ENCODE data around the gene AURKB. TPM values are rescaled to one million over a fixed set of nuclear protein-coding genes. Genes with fewer than 3 reads are reported as not detected.

AURKB gene
- total and polyA plus RNA-seq, 2 of the 13 experiments (the other 11 are each of a cell fraction or from before 2014, with no cell fraction given): 29.5 to 75.3 TPM

GRCh38 chr17:8162233-8162996, 48.0 kb downstream of the AURKB start, which contains the start of gene VAMP2 (continued):
- TF ChIP-seq HMGXB3 (CRISPR knock-in tag; IDR thresholded peaks at IDR 0.05; ENCODE audit: borderline replicate concordance): no peak
- TF ChIP-seq RAD21 (CRISPR knock-in tag; IDR thresholded peaks at IDR 0.05): peak; percentile 28; the same call in 1 of the 2 replicates
- no peak for TF ChIP-seq ZNF280D (CRISPR knock-in tag; IDR thresholded peaks at IDR 0.05)
- TF ChIP-seq DNMT1 (CRISPR knock-in tag; IDR thresholded peaks at IDR 0.05): peak; percentile 67; the same call in 1 of the 2 replicates
- peak; percentile 43; the same call in 1 of the 2 replicates for TF ChIP-seq ZNF773 (CRISPR knock-in tag; IDR thresholded peaks at IDR 0.05; ENCODE audit: borderline replicate concordance)
- TF ChIP-seq MAX (IDR thresholded peaks at IDR 0.05): peak; percentile 66
- no peak for TF ChIP-seq HDAC6 (IDR thresholded peaks at IDR 0.05; ENCODE audit: low read depth, low read length)
- no peak for TF ChIP-seq ZBTB44 (CRISPR knock-in tag; IDR thresholded peaks at IDR 0.05)
- no peak for TF ChIP-seq ZNF569 (CRISPR knock-in tag; IDR thresholded peaks at IDR 0.05; ENCODE audit: borderline replicate concordance)
- no peak for TF ChIP-seq NRL (CRISPR knock-in tag; IDR thresholded peaks at IDR 0.05; ENCODE audit: borderline replicate concordance)
- TF ChIP-seq KAT7 (CRISPR knock-in tag; IDR thresholded peaks at IDR 0.05; ENCODE audit: borderline replicate concordance): peak; percentile 57; the same call in 1 of the 2 replicates
- no peak for TF ChIP-seq STAT5B (CRISPR knock-in tag; IDR thresholded peaks at IDR 0.05)
- TF ChIP-seq, protein P1, sequence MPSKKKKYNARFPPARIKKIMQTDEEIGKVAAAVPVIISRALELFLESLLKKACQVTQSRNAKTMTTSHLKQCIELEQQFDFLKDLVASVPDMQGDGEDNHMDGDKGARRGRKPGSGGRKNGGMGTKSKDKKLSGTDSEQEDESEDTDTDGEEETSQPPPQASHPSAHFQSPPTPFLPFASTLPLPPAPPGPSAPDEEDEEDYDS (CRISPR knock-in tag; IDR thresholded peaks at IDR 0.05): no peak
- TF ChIP-seq, protein P2, sequence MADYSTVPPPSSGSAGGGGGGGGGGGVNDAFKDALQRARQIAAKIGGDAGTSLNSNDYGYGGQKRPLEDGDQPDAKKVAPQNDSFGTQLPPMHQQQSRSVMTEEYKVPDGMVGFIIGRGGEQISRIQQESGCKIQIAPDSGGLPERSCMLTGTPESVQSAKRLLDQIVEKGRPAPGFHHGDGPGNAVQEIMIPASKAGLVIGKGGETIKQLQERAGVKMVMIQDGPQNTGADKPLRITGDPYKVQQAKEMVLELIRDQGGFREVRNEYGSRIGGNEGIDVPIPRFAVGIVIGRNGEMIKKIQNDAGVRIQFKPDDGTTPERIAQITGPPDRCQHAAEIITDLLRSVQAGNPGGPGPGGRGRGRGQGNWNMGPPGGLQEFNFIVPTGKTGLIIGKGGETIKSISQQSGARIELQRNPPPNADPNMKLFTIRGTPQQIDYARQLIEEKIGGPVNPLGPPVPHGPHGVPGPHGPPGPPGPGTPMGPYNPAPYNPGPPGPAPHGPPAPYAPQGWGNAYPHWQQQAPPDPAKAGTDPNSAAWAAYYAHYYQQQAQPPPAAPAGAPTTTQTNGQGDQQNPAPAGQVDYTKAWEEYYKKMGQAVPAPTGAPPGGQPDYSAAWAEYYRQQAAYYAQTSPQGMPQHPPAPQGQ (CRISPR knock-in tag; IDR thresholded peaks at IDR 0.05; ENCODE audit: borderline replicate concordance): no peak
- no peak for TF ChIP-seq ELF4 (CRISPR knock-in tag; IDR thresholded peaks at IDR 0.05; ENCODE audit: borderline replicate concordance)
- no peak; the same call in 1 of the 2 replicates for TF ChIP-seq ZNF768 (CRISPR knock-in tag; IDR thresholded peaks at IDR 0.05)

All from HepG2 (cell line).